EH (cell line): ENCODE data around the gene CFAP100.

Experiments used
- DNase-seq: peaks from one replicate; pipeline ENCODE4 v3.0.0-alpha.2; 2015; ENCODE audit warnings: low read depth

Gene CFAP100

DNA sequence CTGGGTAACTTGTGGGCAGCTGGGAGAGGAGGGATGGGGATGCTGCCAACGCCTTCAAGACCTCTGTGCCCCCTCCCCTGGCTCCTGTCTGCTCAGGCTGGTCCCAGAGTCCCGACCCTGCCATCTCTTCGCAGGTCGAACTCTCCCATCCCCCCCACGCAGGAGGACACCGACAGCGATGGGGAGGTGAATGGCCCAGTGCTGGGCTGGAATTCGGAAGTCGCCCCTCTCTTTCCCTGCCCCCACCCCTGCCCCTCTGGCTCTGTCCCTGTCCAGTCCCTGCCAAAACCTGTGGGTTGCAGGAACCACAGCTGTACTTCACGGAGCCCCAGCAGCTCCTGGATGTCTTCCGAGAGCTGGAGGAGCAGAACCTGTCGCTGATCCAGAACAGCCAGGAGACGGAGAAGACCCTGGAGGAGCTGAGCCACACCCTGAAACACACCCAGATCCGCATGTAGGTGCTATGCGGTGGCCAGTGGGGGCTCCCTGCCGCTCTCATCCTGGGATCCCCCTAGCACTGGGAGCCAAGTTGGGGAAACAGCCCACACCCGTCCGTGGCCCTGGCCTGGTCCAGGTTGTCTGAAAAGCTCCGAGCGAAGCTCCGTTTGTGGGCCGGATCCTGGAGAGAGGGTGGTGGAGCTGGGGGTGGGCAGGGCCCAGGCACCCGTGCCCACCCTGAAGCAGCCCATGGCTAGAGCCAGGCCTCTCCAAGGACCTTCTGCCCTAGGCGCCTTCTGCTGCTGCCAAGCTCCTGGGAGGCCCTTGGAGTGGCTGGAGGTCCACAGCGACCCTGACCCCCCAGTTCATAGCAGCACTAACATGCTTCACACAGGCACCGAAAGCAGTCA lies 28.7 kb downstream of the CFAP100 start:
- no peak for DNase-seq

DNA sequence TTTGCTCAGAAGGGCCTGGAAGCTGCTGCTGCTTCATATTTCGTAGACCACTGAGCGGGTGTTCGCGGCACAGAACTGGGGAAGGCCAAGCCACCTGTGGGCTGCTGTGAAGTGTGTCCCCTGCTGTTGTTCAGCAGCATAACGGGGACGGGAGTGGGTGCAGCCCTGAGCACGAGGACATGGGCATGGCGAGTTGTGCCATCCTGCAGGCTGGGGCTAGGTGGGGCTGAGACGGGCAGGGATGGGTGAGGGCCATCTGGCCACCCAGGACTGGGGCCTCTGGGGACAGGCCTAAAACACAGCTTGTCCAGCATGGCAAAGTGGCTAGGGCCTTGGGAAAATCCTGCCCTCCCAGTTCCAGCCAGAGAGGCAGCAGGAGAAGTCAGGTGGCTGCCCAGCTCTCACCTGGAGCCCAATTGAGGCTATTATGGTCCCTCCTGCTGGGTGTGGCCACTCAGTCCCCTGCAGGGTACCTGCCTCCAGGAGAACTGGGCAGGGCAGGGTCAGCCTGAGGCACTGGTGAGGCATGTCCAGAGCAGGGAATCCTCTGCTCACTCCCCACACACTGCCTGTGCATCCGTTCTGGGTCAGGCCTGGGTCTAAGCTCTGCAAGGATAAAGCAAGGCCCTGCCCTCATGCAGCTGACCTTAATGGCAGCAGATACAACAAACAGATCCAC lies 29.5 kb downstream of the CFAP100 start:
- DNase-seq = no peak

DNA sequence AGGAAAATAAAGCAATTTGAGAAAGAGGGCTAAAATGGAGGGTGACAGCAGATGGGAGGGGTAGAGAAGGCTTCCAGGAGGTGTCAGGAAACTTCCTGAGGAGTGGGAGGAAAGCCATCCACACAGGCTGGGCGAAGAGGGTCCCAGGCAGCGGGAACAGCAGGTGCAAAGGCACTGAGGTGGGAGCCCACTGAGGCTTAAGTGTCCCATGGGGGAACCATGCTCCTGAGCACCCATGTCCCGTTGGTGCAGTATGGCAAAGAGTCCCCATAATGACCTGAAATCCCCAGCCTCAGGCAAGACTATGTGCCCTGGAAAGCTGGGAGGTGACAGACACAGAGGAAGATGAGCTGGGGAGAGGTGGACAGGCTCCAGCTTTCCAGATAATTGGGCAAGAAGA lies 30.0 kb downstream of the CFAP100 start:
- no peak for DNase-seq

DNA sequence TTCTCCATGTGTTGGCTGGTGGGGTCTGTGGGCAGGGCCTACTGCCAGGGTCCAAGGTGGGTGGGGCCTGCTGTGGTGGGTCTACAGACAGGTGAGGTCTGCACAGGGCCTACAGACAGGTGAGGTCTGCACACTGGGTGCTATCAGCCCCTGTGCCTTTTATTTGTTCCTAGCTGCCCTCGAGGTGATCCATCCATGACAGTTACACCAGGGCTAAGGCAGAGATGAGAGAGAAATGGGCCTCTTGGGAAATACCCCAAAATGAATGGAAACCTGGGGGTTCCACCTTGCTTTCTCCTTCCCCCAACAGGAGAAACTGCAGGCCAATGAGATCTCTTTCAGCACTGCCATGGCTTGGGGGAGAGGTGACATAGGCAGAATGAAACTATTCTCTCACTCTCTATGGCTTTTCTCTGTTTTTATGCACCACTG lies 36.4 kb downstream of the CFAP100 start:
- DNase-seq = no peak

DNA sequence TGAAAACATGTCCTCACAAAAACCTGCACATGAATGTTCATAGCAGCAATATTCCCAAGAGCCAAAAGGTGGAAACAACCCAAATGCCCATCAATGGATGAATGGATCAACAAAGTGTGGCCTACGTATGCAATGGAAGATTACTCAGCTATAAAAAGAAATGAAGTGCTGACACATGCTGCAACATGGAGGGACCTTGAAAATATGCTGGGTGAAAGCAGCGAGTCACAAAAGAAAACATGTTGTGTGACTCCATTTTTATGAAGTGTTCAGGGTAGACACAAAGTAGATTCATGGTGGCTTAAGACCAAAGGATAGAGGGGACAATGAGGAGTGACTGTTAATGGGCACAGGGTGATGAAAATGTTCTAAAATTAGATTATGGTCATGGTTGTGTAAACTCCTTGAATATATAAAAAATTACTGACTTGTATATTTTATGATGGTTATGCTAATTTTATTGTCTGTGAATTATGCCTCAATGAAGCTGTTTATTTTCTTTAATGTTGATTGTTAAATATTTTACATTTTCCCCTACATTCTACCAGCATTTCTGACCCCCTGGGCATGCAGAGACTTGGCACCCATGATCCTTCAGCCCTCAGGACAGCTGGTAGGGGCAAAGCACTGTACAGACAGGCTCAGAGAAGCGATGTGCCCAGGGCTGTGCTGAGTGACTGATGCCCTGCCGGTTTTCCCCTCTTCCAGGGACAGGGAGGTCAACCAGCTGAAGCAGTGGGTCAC lies 37.8 kb downstream of the CFAP100 start:
- peak; percentile 70 for DNase-seq

DNA sequence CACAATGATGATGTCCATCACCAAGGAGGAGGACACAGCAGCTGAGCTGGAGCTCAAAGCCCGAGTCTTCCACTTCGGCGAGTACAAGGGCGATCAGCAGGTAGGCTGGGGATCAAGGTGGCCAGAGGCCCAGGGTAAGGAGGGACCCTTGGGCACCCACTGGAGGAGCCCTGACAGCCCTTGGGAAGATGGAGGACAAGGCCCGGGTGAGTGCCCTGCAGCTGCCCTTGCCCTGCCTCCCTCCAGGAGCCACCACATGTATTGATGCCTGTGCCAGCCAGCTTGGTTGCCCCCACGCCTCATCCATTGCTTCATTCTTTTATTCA lies 38.4 kb downstream of the CFAP100 start:
- DNase-seq = no peak

DNA sequence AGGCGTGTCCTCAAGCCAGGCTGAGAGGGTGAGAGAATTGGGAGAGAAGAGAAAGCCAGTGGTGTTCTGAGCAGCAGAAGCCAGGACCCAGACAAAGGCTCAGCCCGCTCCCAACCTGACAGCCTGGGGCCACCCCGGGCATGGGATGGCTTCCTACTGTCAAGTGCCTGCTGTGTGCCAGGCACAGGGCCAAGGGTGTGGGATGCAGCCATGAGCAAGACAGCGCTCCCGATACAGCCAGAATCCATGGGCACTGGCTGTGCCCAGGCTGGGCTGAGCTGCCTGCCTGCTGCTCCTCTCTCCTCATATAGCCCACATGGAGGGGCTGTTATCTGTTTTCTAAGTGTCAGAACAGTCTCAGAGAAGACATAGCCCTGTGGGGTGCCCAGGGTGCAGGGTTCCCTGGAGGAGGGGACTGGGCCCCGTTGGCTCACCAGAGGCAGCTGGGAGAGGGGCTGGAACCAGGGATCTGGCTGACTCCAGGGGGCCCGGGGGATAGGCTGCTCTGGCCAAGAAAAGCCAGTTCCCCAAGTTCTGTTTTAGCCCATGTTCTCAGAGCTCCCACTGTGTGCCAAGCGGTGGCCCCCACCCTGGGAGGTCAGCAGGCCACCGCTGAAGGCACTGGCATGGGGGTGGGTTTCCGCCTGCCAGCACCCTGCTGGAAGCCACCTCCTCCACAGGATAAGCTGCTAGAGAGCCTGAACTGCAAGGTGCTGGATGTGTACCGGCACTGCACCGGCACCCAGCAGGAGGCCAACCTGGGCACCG lies 39.0 kb downstream of the CFAP100 start:
- no peak for DNase-seq

DNA sequence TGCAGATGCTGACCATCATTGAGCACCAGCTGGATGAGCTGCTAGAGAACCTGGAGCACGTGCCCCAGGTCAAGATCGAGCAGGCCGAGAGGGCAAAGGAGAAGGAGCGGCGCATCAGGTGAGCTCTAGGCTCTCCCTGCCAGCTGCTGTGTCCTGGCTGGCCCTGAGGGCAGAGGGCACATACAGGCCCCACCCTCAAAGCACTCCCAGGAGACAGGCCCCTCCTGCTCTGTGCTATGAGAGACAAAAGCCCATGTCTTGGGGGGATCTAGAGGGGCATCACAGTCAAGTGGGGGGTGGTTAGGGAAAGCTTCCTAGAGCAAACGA lies 39.5 kb downstream of the CFAP100 start:
- DNase-seq = no peak

DNA sequence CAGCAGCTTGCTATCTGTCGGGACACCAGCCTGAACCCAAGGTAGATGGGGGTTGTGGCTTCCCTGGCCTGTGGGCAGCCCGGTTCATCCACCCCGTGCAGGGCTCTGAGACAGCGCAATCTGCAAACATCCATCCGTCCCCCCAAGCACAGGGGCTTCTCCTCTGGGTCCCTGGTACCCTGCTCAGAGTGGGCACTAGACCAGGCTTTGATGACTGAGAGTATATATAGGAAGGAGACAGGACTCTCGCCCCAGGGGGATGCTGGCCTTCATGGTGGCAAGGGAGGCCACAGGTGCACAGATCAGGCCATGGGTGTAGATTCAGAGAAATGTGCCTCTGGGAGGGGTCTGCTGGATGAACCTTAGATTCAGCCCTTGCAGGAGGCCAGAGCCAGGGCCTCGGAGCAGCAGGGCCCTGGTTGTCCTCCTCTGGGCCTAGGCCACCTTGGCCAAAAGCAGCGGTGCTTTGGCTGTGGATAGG lies 40.3 kb downstream of the CFAP100 start:
- no peak for DNase-seq

DNA sequence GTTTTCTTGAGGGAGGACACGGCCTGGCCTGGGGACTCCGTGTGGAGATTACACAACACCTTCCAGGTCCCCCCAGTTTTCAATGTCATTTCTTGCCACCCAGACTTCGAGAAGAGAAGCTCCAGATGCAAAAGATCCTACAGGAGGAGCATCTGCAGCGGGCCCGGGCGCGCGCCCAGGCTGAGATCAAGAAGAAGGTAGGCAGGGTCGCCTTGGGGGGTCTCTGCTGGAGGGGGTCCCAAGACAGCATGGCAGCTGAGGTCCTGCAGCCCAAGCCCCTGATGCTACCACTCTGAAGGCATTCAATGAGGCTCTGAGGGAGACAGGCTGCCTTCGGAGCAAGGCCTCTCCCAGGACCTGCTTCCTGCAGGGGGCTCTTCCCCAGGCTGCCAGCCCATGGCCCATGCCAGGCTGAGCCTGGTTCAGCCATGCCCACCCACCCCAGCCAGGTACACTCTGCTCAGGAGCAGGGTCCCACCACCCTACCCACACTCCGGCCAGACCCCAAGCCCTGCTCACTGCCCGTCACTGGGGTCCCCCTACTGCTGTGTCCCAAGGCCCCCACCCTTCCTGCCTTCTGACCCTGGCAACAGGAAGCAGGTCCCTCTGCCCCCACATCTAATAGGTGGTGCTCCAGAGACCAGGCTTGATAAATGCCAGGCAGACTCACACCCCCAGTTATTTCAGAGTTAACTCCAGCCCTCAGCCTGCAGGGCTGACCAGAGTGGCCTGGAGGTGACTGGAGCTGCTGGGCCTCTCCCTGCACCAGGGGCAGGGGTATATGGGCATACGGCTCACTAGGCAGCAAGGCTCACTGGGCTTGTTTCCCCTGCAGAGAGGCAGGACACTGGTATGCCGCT lies 41.0 kb downstream of the CFAP100 start:
- DNase-seq = no peak

DNA sequence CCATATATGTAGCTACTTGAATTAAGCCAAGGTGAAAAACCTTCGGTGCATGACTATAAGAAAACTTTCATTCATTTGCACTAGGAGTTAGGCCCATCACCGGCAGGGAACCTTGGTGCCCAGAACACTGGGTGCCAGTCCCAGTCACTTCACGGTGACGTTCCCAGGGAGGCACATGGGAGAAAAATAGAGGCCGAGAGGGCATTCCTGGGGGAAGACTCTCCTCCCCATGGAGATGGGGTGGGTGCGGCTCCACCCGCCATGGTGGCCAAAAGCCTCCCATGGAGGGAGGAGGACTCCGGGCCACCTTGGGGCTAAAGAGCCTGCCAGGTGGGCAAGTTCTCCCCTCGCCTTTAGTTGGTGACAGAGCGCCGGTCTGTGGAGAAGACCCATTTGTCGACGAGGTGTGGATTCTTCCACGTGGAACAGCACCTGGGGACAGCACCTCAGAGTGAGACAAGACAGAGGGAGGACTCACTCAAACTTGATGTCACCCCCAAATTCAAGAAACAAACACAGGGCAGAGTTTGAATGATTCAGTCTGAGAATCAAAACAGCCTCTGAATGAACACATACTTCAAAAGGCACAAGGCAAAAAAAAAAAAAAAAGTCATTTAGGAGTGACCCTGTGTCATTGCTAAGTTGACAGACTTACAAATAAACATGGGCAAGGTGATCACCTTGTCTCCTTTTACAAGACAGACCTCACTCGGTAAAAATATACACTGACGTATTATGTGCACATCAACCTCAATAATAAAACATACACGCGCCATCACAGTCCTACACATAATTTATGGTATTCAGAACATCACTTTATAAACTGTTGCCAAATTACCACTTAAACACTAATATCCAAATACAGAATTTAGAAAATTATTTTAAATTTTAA lies 42.4 kb downstream of the CFAP100 start:
- DNase-seq = no peak

DNA sequence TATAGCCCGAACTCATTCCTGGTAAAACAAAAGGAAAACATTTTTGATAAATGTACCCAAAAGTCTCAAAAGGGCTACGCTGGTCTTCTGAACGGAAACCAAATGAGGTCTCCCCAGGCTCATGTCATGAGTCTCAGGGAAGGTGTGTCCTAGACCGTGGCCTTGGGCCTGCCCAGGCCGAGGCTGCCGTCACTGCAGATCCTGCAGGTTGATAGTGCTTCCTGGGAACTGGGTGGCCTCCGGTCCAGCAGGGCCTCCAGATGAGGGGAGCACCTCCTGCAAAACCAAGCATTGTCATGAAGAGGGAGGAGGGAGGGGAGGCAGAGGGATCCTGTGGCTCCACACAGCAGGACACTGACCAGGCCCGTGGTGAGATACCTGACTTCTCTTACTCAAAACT lies 43.5 kb downstream of the CFAP100 start:
- no peak for DNase-seq

DNA sequence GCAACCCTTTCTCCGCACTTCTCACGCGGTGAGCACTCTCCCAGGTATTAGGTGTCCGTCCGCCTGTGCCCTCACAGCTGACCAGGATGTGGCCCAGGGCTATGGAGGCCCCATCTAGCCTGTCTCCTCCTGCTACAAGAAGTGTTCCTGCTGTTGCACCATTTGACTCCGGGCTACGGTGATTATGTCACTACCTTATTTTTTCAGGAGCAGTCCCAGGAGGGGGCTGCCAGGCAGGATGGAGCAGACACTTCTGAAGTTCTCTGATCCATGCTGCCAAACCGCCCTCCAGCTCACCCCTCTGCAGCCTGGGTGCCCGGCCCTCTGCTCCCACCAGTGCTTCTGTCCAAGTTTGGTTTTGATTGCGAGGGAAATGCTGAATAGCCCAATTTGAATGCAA lies 44.0 kb downstream of the CFAP100 start:
- DNase-seq = no peak

DNA sequence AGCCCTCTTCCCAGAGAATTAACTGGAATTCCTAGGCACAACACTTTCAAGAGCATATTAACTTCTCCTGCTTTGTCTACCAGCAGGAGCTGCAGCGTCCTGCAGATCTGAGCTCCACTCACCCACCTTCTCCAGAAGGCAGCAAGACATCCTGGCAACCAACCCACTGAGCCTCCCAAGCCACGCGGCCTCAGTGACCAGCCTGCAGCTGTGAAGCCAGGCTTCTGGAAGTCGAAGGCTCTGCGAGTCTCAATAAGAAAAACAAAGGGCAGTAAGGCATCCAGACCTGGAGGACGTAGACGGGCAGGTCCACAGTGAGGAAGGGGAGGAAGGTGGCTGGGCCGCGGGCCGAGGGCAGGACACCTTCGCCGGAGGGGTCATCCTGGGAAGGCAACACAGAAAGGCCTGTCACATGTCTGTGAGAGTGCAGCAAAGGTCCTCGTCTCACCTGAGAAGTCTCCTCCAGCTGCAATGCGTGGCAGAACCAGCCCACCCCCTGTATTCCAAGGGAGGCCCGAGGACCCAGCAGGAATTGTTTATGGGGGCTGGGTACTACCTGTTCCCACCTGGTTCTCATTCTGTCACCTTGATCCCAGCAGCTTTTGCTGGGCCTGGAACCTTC lies 44.7 kb downstream of the CFAP100 start:
- no peak for DNase-seq

DNA sequence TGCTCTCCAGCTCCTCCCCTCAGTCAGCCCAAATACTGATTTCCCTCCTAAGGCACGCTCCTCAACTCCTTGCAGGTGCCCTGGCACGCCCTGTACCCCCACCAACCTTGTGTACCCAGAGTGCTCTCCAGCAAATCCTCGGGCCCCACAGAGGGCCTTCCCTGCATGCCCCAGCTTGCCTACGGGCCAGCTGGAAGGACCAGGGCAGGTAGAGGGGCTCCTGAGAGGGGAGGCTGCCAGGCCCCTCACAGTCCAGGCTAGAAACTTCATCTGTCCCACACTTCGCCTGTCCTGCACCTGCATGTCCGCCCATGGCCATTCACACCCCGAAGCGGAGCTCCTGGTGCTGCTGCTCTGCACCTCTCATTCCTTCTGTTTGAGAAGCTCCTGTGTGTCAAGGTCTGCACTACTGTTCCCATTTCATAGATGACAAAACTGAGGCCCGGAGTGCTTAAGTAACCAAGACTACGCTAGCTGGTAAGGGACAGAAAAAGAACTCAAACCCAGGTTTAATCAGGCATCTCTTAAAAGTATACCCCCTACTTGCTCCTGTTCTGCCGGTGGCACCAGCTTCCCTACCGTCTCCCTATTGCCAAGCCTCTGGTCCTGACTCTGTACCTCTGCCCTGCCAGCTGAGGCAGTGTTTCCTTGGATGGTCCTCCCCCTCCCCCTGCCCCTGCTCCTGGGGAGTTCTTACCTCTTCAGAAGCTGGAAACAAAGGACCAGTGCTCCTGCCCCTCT lies 45.4 kb downstream of the CFAP100 start:
- no peak for DNase-seq

DNA sequence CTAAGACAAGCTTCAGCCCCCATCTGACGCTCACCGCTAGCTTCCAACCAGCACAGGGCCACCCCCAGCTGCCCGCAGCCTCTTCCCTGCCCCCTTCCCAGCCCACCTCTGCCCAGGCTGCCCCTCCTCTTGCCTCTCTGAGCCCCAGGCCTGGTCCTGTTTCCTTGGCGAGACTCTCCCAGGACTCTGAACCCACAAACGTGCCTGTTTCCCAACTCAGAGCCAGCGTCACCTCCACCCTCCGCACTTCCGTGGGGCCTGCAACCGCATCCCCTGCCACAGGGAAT lies 45.9 kb downstream of the CFAP100 start:
- no peak for DNase-seq

DNA sequence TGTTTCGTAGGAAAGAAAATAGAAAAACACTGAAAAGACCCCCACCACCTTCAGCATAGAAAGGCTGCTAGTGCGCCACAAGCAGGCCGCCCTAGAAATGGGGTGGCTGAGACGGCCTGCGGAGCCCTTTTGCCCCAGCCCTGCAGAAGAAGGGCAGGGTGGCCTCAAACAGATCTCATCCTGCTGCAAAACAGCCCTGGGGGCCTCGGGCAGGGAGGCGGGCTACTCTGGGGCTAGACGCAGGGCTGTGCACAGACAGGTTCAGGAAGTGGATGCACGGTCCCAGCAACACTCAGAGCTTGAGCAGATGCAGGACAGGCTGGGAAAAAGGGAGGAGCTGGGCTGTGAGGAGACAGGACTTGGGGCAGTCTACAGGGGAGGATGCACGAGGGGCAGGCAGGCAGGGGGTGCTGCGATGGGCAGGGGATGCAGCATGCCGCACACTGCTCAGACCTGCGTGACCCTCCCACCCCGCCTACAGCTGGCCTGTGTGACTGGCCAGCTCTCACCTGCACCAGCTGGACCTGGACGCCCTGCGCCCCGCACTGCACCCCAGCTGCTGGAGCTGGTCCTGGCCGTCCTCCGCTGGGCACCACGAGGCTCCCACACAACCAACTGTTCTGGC lies 46.7 kb downstream of the CFAP100 start:
- DNase-seq = no peak

DNA sequence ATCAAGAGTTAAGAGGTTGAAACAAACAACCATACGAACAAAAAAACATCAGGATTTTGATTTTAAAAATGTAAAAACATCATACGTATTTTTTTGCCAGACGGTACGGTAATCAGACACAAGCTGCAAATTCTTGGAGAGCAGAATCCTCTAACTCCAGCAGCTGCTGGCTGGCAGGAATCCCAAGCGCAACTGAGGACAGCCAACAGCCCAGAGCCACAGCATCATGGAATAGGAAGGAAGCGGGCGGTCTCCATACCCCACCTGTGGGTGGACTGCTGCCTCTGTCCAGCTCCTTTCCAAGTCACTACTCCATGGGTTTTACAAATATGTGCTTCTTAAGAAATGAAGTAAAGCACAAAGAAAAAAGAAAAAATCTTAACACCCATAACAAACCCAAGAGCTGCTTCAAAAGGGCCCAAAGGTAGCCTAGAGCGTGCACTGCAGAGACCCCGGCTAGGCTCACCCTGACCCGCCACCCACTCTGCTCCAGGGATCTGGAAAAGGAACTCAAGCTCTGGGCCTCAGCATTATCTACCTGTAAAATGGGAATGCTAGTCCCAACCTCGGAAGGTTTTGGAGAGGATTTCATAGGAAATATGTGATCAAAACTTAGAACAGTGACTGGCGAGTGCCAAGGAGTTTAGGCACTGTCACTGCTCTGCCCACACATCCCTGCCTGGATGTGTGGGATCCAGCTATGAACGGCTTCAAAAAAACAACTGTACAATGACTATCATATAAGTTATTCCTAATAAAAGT lies 47.6 kb downstream of the CFAP100 start:
- no peak for DNase-seq
